ENCODE measurements around the gene SUCLG1.
"Not testable (repeated sequence)": the region's sequence is repeated elsewhere in the genome, so short reads cannot be mapped to it uniquely, and the experiment has no call there.

The SUCLG1 gene

DNA sequence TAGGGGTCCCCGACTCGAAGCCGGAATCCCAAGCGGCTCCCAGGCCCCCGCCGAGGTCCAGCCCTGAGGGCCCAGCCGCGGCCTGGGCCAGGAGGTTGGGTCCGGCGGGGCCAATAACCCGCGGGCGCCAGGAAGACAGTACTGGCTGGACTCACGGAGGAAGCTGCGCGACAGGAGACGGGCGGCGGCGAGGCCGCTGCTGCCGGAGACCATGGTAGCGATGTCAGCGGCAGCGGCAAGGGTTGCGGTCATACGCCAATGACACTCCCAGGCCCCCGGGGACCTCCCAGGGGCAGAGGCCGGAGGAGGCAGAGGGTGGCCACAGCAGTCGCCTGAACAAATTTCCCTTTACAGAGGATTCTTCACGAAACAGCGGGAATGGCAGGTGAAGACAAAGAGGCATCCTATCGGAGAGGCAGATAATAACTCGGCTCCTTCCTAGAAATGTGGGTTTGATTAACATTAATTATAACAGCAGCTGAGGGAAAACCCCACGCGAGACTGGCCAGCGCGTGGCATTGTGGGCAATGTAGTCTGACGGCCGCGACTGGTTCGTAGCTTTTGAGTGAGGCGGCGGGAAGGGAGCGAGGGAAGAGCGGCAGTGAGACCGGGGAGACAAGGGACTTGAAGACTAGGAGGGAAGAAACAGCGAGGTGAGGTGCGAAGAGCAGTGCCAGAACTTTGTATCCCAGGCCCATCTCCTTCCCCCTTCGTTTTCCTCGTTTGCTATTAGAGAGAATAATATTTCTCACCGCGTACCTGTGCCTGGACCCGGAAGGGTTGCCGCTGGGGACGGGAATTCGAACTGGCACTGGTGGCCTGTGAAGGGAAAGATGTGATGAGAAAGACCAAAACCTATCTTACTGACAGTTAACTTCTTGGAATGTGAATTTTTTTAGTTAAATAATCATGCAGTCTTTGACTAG lies at the start of gene SUCLG1:
Gene SUCLG1, minus strand, starts transcription at position 263 of the 926 bp plus-strand sequence. Its CDS starts 11 bp downstream, at position 252.
- peak; percentile 84 for DNase-seq

DNA sequence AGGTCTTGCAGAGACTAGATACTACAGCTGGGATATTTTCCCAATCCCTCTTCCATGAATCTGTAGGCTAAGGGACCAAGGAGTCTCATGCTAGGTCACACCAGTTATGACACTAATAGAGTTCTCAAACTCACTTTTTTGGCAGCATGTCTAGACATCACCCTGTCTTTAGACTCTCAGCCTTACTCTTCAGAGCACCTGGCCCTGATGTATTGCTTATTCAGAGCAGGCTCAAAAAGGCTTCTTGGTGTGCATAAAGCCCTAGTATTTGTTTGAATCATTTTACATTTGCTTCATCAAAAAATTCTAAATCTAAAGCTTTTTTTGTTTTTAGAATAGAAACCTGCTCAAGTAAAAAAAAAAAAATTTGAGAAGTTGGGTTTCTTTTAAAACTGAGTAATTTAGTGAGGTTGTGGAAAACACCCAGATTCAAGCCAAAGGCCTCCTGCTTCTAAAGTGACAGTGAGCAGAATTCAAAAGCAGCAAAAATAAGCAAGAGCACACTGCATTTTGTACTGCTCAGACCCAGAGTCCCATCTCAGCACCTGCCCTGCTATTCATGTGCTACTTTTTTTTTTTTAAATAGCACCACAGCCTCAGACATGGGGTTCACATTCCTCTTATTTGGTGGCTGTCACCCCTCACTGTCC lies 39.2 kb upstream of the SUCLG1 start:
- no peak for DNase-seq

DNA sequence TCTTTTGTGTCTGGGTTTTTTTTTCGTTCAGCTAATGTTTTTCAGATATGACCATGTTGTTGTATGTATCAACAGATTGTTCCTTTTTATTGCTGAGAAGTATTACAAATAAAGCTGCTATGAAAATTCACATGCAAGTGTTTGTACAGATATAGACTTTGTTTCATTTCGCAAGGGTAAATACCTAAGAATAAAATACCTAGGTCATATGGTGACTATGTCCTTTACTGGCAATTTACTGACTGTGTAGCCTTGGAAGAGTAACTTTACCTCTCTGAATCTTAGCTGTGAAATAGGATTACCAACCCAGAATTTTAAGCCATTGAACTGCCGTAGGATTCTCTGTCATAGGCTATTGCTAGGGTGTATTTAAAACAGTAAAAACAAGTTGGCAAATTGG lies 38.2 kb upstream of the SUCLG1 start:
- no peak for DNase-seq

DNA sequence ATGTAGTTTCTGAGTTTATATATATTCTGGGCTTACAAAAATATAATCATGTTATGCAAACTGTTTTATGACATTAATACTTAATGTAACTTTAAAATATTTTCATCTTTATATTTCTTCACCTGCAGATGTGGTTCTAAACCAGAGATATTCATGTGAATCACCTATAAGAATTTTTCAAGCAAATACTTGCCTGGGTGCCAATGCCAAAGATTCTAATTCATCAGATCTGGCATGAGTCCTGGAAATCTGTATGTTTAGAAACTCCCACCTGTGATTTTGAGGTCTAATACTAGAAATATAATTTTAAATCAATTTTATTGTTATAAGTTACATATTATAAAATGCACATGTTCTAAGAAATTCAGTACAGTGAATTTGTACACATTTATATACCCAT lies 37.3 kb upstream of the SUCLG1 start:
- no peak for DNase-seq

DNA sequence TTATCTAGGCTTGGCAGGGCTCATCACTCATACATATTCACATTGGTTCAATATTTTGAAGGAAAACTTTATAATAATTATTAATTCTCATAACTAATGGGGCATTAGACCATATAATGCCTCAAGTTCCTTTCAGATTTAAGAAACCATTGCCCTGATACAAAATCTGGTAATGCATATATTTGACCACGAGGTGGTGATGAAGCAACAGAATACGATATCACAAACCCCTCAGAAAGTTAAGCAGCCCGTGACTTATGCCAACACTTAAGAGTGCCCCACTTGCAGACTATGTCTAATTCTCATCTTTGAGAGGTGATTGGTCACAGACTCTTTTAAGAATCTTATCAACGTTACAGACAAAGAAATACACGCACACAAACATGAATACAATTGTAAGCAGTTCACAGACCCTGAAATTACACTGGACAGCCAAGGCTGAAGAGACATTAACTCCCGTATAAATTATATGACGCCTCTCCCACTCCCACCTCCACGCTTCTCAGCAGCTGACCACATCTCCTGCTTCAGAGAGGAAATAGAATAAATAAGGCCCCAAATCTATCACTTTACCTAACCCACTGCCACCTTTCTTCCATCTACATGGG lies 36.6 kb upstream of the SUCLG1 start:
- peak; percentile 62 for DNase-seq

DNA sequence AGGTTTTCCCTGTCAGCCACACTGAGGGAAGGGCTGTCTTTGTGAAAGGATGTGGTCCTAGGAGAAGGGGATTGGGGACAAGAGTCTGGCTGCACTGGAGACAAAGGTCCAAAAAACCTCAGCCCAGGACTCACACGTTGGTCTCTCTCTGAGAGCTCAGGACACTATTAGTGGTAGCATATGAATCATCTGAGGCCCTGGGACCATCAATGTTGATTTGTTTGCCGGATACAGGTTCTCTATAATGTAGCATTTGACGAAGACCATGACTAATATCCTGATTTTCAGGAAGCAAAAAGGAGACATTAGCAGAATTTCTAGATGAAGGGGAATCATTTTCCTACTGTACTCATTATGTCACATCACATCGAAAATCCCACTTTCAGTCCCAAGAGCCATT lies 35.0 kb upstream of the SUCLG1 start:
- no peak for DNase-seq

DNA sequence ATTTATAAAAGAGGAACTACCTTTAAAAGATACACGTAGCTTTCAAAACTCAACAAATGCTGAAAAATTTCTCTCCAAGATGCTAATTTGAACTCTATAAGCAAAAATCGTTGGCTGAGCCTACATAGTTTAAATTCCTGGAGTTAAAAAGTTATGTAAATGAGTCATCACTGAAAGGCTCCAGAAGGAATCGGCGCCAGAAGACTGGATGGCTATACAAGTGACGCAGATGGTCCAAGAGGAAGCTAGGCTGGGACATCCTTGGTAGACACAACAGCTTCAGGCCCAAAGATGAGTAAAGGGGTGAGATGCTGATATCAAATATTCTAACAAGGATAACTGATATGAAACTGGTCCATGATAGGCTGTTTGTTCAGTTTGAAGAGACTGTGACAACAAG lies 34.4 kb upstream of the SUCLG1 start:
- DNase-seq, result no peak

DNA sequence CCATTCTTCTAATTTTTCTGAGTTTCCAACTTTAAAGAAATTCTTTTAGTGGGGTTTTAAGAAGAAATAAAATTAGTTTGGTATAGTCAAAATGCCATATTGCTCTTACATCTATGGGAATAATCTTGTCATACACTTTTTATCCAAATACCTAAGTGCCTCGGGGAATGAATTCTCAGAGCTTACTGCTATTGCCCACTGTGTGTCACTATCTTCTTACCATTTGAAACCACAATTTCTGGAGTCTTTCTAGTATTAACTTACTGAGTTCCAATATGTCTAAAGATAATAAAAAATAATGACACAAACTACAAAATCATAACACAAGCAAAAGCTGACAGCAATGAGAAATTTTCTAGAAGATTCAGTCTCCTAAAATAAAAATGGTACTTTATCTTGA lies 33.5 kb upstream of the SUCLG1 start:
- DNase-seq, result no peak

DNA sequence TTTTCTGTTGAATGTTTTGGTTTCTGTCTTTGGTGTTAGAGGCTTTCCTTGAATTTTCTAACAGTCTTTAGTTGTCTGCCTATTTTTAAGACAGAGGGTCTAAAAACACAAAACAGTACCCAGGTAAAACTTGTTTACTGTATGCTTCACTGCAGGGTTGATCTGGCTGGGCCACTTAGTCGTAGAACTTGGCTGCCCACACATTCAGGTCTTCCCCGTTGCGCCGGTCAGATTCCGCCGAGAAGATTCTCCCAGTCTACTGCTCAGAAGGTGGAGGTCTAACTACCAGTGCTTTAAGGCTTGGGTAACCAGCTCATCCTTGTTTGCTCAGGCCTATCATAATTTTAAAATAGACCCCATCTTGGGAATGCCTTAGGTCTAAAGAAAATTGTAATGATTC lies 32.7 kb upstream of the SUCLG1 start:
- DNase-seq, result no peak

DNA sequence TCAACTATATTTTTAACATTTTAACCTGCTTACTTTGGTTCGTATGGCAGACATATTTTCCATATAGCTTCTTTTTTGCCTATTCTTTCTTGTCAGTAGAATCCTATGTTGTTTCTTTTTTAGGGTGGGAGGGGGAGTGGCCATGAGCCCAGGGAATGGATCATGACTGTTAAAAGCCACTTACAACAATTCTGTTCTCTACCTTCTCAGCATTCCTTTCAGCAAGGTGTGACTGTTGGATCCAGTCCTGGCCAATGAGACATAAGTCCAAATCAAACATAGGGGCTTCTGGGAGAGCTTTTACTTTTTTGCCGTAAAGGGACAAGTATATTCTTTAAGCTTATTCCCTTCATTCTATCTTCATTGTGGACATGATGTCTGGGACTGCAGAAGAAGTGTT lies 32.2 kb upstream of the SUCLG1 start:
- DNase-seq, result no peak

DNA sequence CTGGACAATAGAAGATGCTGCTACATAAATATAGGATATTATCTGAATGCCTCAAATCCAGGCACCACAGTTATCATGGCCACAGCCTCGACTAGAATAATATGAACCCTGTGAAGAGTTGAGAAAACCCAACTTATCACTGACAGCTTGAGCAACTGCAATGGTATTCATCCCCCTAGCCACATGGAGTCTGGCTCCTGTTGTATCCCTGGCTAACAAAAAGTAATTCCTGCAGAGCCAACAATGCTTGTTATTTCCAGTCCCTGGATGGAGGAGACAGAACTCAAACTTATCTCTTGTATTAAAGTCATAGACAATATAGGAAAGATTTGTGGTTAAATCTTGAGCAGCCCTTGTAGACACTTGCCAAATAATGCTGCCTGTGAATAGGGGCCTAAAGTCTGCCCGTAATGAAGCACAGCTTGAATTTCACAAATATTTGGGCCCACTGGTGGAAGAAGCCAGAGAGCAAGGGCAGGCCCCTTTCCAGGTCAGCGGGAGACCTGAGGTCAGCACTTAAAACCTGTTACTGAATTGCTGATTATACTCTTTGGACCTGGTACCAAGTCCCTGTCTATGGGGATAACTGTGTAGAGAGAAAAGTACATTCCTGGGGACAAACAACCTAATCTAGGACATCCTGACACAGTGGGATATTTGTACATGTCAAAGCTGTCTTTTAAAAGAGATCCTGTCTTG lies 28.4 kb upstream of the SUCLG1 start:
- DNase-seq, result no peak

DNA sequence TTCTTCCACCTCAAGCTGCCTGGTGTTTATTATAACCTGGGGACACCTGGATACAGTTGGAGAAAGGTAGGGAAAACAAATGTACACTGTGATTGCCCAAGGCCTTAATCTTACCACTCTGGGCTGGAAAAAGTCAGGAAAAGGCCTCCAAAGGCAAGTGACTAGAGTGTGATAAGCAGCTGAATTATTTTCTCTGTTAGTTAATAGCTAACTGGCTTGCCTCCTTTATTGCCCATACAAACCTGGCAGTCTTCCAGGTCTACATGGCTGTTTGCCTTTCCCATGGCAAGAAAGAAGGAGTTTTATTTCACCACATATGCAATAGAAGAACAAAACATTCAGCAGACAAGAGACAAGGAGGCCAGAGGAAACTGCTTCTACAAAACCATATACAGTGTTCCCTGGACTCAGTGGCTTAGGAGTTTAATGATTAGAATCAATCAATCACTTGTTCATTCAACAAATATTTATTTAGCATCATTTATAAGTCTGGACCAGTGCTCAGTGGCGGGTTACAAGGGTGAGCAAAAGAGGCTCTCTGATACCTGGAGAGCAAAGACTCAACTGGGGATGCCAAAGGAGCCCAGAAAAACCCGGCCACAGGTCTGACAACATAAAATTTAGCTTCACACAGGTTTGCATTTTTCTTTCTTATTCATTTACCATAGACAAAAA lies 27.5 kb upstream of the SUCLG1 start:
- DNase-seq, result peak; percentile 3

DNA sequence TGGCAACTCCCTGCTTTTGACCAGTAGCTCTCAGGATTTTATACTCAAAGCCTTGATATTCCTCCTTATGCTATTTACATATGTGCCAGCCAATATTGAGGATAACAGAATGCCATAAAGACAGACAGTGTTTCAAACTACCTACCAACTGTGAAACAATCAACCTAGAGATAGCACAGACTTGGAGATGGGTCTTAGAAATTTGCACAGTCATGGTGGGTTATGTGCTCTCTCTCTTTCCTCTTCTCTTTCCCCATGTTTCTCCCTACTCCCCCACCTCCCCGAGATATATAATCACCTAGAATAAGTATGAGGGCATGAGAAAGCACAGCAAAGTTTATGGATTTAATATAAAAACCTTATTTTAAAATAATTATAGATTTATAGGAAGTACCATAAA lies 24.2 kb upstream of the SUCLG1 start:
- no peak for DNase-seq

DNA sequence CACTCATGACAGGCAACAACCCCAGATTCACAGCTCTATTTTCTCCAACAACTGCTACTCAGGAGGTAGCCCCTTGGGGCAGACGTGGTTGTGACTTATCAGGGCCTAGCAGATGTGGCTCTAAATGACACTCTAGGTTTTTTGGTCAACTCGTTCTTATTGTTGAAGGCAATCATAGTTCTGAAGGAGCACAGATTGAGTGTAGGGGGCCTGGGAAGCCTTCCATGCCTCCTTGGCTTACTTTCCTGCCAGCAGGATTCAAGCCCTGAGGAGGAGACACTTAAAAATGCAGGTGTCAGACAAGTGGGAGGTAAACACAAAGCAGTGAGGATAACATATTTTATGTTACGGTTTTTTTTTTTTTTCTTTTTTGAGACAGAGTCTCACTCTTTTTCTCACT lies 23.5 kb upstream of the SUCLG1 start:
- no peak for DNase-seq

DNA sequence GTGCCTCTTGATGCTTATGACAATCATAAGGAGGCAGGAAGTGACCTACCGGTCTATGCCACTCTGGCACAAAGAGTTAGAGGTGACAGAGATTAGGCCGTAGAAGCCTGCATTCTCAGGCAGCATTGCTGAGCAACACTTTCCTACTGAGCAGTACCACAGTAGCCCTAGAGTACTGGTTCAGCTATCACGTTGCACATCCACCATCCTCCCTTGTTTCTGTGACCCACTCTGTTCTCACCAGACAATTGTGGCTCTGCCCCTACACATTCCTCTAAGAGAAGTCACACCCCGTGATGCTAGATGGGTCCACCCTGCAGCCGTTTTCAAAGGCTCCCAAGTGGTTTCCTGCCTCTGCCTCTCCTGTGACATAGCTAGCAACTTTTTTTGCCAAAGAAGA lies 22.6 kb upstream of the SUCLG1 start:
- no peak for DNase-seq

DNA sequence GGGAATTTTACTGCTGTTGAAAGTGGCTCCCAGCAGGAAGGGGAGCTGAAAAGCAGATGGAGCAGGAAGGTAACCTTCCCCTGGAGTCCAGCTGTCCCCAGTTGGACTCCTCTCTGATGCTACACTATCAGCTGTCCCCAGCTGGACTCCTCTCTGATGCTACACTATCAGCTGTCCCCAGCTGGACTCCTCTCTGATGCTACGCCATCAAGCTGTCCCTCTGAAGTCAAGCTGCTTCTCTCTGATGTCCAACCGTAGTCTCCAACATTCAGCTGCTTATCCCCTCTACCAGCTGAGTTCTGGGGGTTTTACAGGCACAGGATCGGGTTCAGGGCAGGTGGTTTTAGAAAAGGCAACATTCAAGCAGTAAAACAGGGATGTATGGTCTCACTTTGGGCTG lies 19.8 kb upstream of the SUCLG1 start:
- DNase-seq, result no peak

DNA sequence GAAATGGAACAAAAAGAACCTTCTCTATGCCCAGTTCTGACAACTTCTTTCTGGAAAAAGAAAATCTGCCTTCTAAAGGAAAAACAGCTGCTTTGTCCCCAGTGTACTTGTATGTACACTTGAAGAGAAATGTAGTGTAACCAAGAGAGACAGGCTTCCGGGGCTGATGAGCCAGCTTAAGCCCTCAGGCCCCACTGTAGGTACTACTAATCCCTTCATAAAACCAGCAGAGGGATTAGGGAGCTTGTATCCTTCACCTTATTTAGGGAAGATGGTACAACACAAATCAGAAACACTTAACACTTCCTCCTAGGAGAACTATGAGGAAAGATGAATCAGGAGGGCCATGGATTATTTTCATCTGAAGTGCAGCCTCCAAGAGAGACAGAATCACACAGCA lies 18.8 kb upstream of the SUCLG1 start:
- no peak for DNase-seq

DNA sequence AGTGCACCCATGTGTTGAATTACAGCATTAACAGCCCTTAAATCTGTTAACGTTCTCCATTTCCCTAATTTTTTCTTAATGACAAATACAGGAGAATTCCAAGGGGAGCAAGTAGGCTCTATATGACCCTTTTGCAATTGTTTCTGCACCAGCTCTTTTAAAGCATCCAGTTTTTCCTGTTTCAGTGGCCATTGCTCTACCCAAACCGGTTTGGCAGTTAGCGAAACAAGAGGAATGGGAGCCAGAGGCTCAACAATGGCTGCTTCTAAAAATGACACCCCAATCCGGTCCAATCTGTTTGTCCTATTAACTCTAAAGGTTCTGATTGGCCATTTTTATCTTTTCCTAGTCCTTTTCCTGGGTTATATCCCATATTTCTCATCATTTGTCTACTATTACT lies 15.1 kb upstream of the SUCLG1 start:
- DNase-seq, result no peak

DNA sequence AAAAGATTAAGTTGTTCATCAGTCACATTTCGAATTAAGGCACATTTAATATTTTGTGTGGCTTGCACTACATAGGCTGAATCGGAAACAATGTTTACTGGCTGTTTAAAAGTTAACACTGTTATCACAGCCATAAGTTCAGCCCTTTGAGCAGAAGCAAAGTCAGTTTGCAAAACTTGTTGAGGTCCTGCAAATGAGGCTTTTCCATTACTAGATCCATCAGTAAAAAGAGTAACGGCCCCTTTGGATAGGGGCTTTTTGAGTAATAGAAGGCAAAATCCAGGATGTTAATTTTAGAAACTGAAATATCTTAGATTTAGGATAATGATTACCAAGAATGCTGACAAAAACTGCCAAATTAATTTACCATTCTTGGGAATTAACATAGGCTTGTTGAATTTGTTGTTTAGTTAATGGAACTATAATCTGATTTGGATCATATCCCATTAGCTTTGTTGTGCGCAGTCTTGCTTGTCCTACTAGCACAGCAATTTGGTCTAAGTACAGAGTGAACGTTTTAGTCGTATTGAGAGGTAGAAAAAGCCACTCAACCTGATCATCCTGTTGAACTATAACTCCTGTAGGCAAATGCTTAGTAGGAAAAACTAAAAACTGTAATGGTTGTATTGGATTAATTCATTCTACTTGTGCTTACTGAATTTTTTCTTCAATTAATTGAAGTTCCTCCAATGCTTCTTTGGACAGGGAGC lies 13.9 kb upstream of the SUCLG1 start:
- DNase-seq, result no peak

DNA sequence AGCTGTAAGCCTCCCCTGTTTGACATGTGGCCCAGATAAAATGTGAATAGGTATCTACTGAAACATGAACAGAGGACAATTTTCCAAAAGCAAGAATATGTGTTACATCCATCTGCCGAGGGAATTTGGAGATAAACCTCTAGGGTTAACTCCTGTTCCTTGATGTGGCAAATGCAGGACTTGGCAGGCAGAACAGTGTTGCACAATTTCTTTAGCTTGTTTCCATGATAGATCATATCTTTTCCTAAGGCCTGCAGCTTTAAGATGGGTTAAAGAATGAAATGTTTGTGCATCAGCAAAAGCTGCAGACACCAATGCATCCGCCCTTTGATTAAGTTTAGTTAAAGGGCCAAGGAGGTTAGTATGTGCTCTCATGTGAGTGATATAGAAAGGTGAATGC lies 13.3 kb upstream of the SUCLG1 start:
- DNase-seq, result not testable (repeated sequence)

DNA sequence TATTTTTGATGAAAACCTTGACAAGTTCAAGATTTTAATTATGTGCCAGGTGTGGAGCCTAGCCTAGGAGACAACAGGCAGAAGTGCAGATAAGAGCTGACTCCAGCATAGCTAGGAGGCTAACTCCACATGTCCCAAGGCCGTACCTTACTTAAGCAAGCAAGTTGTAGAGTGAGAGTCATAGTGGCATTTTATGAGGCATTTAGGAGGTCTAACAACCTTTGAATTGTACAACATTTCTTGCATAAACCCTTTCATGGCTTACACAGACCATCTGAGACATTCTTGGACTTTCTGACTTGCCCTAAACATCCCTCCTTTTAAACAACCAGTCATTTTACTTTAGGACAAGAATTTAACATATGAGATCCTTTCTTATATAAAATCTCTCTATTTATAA lies 8.3 kb upstream of the SUCLG1 start:
- no peak for DNase-seq

DNA sequence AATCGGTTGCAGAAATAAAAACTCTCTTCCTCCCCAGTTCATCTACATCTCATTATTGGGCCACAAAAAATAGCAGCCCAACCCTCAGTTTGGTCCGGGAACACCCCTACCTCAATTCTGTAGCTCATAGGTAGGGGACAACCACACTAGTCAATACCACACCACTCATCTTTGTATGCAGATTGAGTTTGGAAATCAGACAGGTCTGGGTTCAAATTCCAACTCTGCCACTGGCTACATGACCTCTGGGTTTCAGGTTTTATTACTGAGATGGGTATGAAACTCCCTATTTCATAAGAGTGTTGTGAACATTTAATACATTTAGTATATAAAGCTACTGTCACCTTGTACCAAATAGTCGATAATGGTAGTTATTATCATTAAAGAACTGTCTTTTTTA lies 2.2 kb upstream of the SUCLG1 start:
- DNase-seq, result no peak

All from NCI-H1694 treated with DMSO at 0.1 percent for 48 hours (cell line).